GM19099 (cell line): Measurements from ENCODE around the gene PI3.

Source experiments
- POLR2A ChIP-seq: IDR thresholded peaks from 3 replicates; pipeline ENCODE4 v1.6.1; 2011; ENCODE audit warnings: low read depth; ENCODE audit not compliant: insufficient read length; ENCODE audit errors: extremely low read depth

PI3 gene

DNA sequence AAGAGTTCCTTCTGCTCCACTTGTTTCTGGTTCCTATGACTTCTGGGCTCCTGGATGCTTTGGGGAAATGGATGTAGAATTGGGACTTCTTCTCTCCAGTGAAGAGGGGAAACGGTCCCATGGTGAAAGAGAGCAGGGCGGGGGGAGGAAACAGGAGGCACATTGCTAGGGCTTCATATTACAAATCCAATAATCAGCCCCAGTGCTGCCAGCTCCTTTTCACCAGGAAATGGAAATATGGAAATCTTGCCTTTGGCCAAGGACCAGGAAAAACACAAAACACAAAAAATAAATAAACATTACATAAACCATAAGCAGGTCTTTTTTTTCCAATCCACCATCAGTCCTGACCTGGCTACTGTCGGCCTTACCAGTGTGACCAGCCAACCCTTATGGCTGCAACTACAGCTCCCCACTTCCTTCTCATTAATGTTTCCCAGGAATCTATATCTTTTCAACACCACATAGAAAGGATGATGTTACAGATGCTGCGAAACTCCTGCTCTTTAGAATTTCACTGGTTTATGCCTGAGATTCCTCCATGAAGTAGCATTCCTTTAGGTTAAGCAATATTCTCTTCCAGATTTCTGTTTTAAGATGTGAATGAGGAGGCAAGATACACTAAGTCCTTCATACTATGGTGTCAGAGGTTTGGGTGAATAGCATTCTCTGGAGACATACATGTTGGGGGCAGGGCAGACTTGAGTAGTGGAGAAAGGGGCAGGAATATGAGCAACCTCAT, 2.0 kb downstream of the PI3 start:
- TF ChIP-seq POLR2A: no peak

DNA sequence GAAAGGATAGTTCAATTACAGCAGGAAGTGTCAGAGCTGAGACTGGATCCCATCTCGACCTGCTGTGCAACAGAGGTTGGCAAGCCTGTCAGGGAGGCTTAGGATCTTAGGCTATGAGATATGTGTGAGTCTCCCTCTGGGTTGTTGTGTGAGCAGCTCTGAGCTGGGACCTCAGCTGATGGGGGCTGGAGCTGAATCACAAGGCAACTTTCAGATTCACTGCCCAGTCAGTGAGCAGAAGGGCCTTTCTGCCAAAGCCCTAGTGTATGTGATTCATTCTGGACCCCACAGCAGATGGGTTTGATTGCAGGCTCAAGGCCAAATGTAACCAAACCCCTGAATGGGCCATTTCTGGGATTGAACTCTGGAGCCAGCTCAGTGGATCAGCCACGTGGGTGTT, 4.5 kb downstream of the PI3 start:
- no peak for TF ChIP-seq POLR2A

DNA sequence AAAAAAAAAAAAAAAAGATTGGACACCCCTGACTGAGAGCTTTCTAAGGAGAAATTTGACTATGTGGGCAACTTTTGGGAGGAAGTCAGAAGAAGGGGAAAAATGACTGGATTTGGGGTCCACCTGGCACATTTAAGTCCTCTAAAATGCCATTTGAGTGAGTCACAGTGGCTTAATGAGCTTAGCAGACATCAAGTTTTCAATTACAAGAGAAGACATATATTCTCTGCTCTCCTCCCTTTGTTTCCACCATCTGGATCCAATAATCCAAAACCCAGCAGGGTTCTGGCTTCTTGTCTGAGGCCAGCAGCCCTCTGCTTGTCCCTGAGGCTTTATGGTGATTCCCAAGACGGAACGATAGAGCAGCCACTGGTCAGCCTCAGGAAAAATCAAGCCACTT, 6.9 kb downstream of the PI3 start:
- TF ChIP-seq POLR2A: no peak

- no peak for TF ChIP-seq POLR2A
Measured at GRCh38 chr20:45183084-45183483, 8.4 kb downstream of the PI3 start.

DNA sequence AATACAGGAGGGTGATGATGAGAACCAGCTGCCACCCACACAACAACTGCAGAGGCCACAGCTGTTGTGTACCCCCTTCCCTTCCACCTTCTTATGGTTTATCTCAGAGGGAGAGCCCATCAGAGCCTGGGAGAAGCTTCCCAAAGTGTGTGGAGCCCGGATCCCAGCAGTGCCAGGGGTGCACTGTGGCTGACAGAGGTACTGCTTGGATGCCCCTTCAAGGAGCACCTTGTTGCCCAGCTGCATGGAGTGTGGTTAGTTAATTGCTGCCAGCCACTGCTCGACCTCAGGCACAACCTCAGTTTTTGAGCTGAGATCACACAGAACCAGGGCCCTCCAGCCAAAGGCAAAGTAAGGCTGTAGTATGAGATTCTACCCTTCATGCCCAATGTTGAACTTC, 13.0 kb downstream of the PI3 start:
- TF ChIP-seq POLR2A: no peak

DNA sequence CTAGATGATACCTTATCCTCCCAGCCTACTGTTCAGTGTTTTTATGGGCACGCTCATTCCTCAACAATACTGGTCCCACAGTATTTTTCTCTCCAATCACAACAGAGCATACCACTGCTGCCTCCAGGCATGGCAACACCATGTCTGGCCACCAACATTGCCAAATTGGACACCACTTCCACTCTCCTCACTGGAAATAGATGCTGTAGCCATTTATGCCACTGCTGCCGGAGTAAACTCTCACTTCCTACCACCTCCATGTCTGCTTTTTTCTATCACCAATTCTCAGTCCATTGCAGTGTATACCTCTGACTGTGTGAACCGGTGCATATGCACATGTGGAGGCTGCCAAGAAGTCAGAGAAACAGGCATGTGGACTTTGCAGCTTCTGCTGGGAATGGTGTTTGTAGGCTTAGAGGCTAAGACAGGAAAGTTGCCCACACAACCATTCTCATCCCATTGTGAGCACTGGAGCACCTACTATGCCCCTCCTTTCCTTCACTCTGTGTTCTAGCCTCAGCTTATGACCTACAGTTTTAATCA, 14.4 kb downstream of the PI3 start:
- no peak for TF ChIP-seq POLR2A

GRCh38 chr20:45189861-45190260, 15.2 kb downstream of the PI3 start:
- TF ChIP-seq POLR2A: no peak

DNA sequence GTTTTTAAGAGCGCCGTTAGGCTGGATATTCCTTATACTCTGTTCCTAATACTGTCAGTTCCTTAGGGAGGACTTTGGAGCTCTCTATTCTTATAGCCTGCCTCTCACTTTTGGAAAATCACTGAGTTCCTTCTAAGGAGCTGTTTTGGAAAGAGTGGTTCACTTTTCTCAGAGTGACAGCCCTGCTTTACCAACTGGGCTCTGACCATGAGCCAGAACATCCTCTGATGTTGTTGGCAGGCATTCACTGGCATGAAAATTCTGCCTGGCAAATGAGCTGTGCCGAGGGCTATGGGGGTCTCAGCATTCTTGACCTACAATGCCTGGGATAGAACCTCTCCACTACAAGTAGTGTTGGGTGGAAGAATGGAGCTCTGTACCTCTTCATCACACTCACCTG, 17.2 kb downstream of the PI3 start:
- no peak for TF ChIP-seq POLR2A

DNA sequence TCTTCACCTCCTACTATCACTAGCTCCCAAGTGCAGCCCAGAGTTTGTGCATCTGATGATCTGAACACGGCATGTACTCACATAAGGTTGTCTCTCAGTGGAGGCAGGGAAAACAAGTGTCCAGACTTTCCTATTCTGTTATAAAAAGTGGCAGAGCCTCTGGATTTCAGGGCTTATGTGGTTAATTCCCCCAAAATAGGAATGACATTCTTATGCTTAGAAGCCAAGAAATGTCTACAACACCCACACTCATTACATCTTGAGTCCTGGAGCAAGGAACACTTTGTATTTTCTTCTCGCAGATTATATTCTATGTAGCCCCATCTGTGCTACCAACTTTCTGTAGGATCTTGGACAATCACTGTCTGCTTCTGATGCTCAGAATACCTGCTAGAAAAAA, 18.6 kb downstream of the PI3 start:
- TF ChIP-seq POLR2A: no peak

DNA sequence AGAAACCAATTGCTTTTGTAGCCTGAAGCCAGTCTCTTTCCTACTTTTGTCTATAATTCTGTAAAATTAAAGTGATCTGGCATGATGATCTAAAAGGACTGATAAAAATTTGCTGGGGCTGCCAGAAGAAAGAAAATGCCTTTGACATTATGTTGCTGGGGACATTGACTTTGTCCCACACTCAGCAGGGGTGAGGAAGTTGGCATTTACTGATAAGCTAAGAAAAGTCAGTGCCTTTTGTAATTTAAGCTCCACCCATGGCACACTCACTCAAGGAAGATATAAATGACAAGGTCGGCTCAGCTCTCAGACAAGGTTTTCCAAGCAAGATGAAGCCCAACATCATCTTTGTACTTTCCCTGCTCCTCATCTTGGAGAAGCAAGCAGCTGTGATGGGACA, 32.0 kb downstream of the PI3 start, which contains the start of gene SEMG1:
SEMG1 (plus strand) TSS at position 309 of the 400 bp plus-strand sequence; CDS start at position 330, 21 bp downstream.
- TF ChIP-seq POLR2A: no peak

- no peak for TF ChIP-seq POLR2A
Measured at GRCh38 chr20:45209924-45210323, 35.2 kb downstream of the PI3 start.

GRCh38 chr20:45211569-45212474, 37.1 kb downstream of the PI3 start:
- TF ChIP-seq POLR2A: no peak

DNA sequence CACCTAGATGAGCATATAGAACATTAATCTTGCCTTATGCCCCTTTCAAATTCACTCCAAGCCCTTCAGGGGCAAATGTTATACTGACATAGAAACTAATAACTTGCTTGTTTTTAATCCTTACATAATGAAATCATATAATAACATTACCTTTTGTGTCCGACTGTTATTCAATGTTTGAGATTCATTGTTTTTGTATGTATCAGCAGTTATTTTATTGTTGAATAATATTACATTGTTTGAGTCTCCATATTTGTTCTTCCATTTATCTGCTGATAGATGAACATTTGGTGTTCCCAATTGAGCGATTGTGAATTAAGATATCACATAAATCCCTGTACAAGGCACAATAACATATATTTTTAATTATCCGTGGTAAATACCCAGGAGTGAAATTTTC, 38.1 kb downstream of the PI3 start:
- no peak for TF ChIP-seq POLR2A

- TF ChIP-seq POLR2A: no peak
Measured at GRCh38 chr20:45218124-45218523, 43.4 kb downstream of the PI3 start.

DNA sequence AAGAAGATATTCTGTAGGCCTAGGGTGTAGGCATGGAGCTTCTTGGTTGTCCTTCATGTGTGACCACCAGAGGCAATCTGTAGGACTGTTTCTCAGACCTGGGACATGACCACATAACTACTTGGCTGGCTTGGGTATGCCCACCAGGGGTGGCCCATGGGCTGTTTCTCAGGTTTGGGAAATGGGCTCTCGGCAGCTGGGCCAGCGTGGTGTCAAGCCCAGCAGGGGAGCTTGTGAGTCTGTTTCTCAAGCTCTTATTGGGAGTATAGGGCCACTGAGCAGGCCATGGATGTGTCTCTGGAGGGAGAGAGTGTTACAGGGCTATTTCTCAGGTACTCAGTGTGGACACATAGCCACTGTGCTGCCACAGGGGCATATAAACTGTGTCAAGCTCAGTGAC, 43.9 kb downstream of the PI3 start:
- no peak for TF ChIP-seq POLR2A

GRCh38 chr20:45221076-45221475, 46.4 kb downstream of the PI3 start, which contains the start of gene SEMG2:
Gene SEMG2, plus strand, starts transcription at chr20:45221373. Its CDS starts 17 bp downstream, at chr20:45221390.
- TF ChIP-seq POLR2A: no peak
